ENCODE measurements around the gene CFAP91.

CFAP91 gene

DNA sequence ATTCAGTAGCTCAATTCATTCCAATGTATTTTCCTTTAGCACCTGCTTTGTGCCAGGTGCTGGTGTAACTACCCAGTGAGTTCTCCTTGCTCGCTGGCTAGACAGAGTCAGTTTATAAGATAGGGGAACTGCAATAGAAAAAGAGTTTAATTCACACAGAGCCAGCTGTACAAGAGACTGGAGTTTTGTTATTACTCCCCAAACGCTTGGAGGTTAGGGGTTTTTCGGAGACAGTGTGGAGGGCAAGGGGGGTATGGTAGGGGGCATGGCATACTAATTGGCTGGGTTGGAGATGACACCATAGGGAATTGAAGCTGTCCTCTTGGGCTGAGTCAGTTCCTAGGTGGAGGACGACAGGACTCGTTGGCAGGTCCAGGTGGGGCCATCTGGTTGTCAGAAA lies 5.4 kb upstream of the CFAP91 start:
- TF ChIP-seq, protein P1, sequence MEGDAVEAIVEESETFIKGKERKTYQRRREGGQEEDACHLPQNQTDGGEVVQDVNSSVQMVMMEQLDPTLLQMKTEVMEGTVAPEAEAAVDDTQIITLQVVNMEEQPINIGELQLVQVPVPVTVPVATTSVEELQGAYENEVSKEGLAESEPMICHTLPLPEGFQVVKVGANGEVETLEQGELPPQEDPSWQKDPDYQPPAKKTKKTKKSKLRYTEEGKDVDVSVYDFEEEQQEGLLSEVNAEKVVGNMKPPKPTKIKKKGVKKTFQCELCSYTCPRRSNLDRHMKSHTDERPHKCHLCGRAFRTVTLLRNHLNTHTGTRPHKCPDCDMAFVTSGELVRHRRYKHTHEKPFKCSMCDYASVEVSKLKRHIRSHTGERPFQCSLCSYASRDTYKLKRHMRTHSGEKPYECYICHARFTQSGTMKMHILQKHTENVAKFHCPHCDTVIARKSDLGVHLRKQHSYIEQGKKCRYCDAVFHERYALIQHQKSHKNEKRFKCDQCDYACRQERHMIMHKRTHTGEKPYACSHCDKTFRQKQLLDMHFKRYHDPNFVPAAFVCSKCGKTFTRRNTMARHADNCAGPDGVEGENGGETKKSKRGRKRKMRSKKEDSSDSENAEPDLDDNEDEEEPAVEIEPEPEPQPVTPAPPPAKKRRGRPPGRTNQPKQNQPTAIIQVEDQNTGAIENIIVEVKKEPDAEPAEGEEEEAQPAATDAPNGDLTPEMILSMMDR (IDR thresholded peaks at IDR 0.05; ENCODE audit: low read depth, low read length, missing control alignments) = no peak
- H3K4me3 ChIP-seq (ENCODE audit: low read depth, low read length) = no peak overlapping the region
- peak; percentile 40 for DNase-seq (ENCODE audit: low read depth)

DNA sequence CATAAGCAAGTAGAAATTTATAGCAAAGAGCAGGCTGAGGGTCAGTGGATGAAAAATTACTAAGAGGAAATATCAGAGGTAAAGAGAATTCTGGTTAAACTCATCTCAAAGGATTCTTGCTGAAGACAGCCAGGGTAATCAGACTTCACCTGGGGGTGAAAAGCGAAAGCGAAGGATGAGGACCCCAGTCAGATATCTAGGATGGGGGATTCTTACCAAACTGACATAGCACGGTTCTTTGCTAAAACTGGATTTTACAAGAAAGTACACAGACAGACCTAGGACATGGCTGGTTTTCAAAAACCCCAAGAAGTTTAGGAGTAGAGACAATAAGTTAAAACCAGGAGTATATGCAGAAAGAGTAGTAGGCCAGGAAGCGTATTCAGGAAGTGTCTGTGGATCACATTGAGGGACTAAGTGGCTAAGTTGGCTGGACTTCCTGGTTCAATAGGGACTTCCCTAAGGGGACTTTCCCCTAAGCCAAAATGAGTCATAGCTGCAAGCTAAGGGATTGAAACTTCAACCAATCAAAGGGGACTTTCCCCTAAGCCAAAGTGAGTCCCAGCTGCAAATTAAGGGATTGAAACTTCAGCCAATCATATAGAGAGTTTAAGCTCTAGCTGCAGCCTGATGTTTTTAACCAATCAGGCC lies 2.4 kb upstream of the CFAP91 start:
- peak; percentile 76 for DNase-seq (ENCODE audit: low read depth)
- H3K4me3 ChIP-seq (ENCODE audit: low read depth, low read length) = no peak overlapping the region
- TF ChIP-seq, protein P1 (IDR thresholded peaks at IDR 0.05; ENCODE audit: low read depth, low read length, missing control alignments) = no peak

DNA sequence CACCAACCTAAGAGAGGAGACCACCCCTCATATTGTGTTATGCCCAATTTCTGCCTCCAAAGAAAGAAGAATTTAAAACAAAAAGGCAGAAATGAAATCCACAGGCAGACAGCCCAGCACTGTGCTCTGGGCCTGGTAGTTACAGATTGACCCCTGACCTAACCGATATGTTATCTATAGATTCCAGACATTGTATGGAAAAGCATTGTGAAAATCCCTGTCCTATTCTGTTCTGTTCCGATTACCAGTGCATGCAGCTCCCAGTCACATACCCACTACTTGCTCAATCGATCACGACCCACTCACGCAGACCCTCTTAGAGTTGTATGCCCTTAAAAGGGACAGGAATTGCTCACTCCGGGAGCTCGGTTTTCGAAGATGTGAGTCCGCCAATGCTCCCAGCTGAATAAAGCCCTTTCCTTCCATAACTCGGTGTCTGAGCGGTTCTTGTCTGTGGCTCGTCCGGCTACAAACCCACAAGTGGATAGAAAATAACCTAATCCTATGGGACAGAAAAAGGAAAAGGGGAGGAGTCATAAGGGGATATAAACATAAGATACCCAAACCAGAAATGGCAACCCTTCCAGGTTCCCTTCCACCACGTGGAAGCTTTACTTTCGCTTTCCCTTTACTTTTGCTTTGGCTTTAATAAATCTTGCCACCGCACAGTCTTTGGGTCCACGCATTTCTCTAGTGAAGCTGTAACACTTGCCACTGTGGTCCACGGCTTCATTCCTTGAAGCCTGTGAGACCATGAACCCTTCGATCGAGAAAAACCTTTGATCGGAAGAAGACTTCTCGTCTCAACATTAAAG lies 1.7 kb upstream of the CFAP91 start:
- no peak for DNase-seq (ENCODE audit: low read depth)
- no peak overlapping the region for H3K4me3 ChIP-seq (ENCODE audit: low read depth, low read length)
- TF ChIP-seq, protein P1 (IDR thresholded peaks at IDR 0.05; ENCODE audit: low read depth, low read length, missing control alignments) = no peak

DNA sequence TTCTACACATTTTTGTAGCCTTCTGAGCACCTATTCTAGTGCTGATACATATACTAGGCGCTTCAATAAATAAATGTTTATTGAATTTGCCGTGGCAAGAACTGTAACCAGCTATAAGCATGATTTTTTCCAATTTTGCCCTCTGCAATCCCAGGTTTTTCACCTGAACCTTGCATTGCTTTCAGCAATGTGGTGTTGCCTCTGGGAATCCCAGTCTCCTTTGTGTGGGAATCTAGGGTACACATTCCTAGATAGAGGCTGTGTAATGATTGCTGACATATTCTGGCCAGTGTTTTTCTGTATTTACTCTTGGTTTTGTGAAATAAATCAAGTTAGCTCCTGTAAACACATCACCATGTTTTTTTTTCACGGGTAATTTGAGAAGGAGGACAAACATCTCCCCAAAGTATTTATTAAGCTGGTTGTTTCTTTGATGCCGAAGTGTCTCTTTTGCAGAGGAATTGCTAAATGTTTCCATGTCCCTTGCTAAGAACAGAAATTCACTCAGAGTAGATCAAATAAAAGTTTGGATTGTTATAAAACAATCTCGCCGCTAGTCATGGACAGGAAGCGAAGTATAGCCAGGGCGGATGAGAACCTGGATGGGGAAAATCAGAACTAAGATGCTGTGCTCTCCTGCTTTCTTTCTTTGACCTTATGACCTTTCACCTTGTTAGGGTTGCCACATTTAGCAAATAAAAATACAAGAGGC lies 1.2 kb downstream of the CFAP91 start:
- no peak overlapping the region for H3K4me3 ChIP-seq (ENCODE audit: low read depth, low read length)
- no peak for DNase-seq (ENCODE audit: low read depth)
- TF ChIP-seq, protein P1 (IDR thresholded peaks at IDR 0.05; ENCODE audit: low read depth, low read length, missing control alignments) = no peak

DNA sequence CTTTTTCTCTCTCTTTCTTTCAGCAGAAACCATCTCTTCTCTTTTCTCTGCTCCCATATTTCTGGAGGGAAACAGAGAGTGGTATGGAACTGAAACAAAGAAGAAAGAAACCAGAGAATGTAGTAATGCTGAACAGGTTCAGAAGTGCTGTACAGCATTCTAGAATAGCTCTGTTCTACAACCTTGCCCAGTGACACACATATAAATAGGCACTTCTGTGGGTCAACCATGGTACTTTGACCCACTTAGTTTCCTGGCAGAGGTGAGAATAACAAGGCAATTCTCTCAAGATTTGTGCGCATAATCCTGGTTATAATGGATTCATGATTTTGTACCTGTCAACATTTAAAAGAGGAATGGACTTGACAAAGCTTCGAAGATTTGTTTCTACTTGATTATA lies 12.3 kb downstream of the CFAP91 start:
- DNase-seq (ENCODE audit: low read depth) = no peak
- TF ChIP-seq, protein P1 (IDR thresholded peaks at IDR 0.05; ENCODE audit: low read depth, low read length, missing control alignments) = no peak
- H3K4me3 ChIP-seq (ENCODE audit: low read depth, low read length) = no peak overlapping the region

DNA sequence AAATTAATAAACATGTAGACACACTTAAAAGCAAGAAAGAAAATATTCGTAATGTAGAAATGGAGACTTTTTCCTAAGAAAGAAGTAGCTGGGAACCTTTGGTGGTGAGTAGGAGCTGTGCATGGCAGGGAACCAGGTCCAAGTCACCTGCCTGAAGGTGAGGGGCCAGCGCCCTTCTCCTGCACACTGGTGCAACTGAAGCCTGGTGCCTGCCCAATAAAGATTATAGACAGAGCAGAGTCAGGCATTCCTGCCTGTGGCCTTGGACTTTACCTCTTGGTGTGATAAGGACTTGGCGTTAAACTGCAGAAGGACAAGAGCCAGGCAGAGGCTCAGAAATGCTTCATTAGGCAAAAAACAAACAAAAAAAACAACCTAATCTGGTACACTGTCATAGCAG lies 14.2 kb downstream of the CFAP91 start:
- no peak overlapping the region for H3K4me3 ChIP-seq (ENCODE audit: low read depth, low read length)
- TF ChIP-seq, protein P1 (IDR thresholded peaks at IDR 0.05; ENCODE audit: low read depth, low read length, missing control alignments) = no peak
- DNase-seq (ENCODE audit: low read depth) = no peak
